22Rv1 (cell line): Measurements from ENCODE around the gene COL28A1.
"Not testable (repeated sequence)": the region's sequence is repeated elsewhere in the genome, so short reads cannot be mapped to it uniquely, and the experiment has no call there.

Experiments
- H3K27ac ChIP-seq: fragments of 450-650 bp; 2 replicates; pipeline ENCODE4 v1.5.1; 2017
- CTCF ChIP-seq: fragments of 450-650 bp; IDR thresholded peaks from 2 replicates; pipeline ENCODE4 v1.5.1; 2017; ENCODE audit warnings: mild to moderate bottlenecking
- ZFX ChIP-seq: fragments of 450-650 bp; IDR thresholded peaks from 2 replicates; pipeline ENCODE4 v1.6.1; 2017; ENCODE audit warnings: antibody characterized with exemption, borderline replicate concordance

COL28A1 gene

GRCh38 chr7:7405461-7405860, 130.2 kb downstream of the COL28A1 start:
- TF ChIP-seq CTCF (no peak), ZFX (no peak)
- no peak overlapping the region for H3K27ac ChIP-seq

GRCh38 chr7:7399707-7400106, 136.0 kb downstream of the COL28A1 start:
- no peak overlapping the region for H3K27ac ChIP-seq
- no peak for TF ChIP-seq CTCF
- TF ChIP-seq ZFX = no peak

DNA sequence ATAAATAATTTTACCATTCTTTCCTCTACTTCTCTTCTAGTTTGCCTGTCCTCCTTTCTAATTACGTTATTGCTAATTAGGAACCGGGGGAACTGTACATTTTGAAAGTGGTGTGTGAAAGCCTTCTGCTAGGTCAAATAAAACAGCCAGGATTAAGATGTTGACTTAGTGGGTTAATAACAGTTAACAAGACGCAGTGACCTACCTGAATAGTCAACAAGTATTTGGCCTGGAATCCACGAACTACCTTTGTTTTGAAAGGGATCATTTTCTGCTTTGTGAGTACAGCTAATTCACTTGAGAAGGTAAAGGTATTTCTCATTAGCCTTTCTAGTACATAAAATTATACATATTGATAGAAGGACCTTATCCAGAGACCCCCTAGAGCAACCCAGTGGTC, 139.9 kb downstream of the COL28A1 start:
- H3K27ac ChIP-seq = peak overlapping the region; percentile 15; the same call in 1 of the 2 replicates
- TF ChIP-seq ZFX (no peak), CTCF (no peak)

- not testable (repeated sequence) for H3K27ac ChIP-seq
These were observed 147.5 kb downstream of the COL28A1 start for GRCh38 chr7:7388164-7388563.

DNA sequence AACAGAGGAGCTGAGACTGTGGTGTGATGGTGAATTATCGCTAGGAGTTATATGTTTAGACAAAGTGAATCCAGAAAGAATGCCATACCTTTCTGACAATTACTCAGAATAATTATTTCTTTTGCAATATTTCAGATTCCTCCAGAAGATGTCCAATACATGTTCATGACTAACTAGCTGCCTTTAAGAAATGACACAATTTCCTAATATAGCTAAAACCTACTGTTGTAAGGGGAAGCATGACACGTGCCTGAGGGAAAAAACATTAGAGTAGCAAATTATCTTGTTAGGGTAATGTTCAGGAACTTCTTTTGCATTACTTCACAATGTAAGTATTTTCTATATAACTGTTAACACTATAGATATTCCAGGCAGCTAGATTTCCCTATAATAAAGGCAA, 150.3 kb downstream of the COL28A1 start:
- H3K27ac ChIP-seq = no peak overlapping the region
- TF ChIP-seq ZFX (no peak), CTCF (no peak)

GRCh38 chr7:7384228-7384627, 151.4 kb downstream of the COL28A1 start:
- H3K27ac ChIP-seq = no peak overlapping the region
- TF ChIP-seq CTCF (no peak), ZFX (no peak)

DNA sequence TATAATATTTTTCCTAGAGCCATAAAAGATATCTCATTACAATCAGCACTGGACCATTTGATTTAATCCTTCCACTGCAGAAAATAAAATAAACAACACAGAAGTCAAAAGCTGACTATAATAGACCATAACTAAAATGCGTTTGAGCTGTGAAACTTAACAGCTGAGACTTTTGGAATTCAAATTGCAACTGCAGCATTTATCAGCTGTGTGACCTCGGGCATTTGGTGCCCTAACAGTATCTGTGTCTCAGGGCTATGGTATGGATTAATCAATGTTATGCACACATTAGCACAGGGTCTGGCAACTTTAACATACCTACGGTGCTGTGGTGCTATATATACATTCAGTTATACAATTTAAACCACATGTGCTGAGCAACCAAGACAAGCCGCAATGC, 160.1 kb downstream of the COL28A1 start:
- H3K27ac ChIP-seq = no peak overlapping the region
- no peak for TF ChIP-seq ZFX
- TF ChIP-seq CTCF = no peak

DNA sequence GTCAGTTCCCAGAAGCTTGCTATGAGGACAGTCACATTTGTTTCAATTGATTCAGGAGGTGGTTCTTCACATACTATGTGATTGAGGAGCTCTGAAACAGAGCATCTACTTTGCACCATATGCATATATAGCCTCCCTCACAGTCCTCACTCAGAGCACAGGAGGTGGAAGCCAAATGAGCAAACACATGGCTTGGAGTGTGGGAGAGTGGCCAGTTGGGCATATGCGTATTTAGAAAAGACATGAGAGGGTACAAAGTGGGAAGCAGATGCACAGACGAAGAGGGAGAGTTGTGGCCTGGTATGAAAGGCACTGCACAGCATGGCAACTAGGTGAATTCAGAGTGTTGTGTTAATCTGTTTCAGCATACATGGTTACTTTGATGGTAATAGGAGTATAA, 165.6 kb downstream of the COL28A1 start:
- H3K27ac ChIP-seq = no peak overlapping the region
- TF ChIP-seq ZFX (no peak), CTCF (no peak)
